Esophagus squamous epithelium (tissue), 5 donors: ENCODE results near the gene EGFLAM. TPM values are rescaled to one million over a fixed set of nuclear protein-coding genes. Genes with fewer than 3 reads are reported as not detected.

Source experiments
- DNase-seq: peaks from one replicate; lab custom pipeline; 2025; lab: John Stamatoyannopoulos, UW
- H3K27ac ChIP-seq, 4 donors: fragments of 200-600 bp; sonication (generic); one replicate each; pipeline ENCODE4 v1.5.1; 2016 to 2019; ENCODE audit warnings: mild to moderate bottlenecking in 1 of 4
- H3K27me3 ChIP-seq, 4 donors: fragments of 200-600 bp; sonication (generic); 1 replicate in 3 of 4; 2 replicates in 1 of 4; pipeline versions ENCODE4 v1.5.1 to v1.6.0; 2017 to 2021; ENCODE audit warnings: antibody characterized with exemption in 1 of 4
- H3K36me3 ChIP-seq, 3 donors: fragments of 200-600 bp; sonication (generic); one replicate each; pipeline ENCODE4 v1.5.1; 2016 to 2019
- H3K4me1 ChIP-seq, 3 donors: fragments of 200-600 bp; sonication (generic); one replicate each; pipeline ENCODE4 v1.5.1; 2017 to 2019
- H3K4me3 ChIP-seq, 4 donors: fragments of 200-600 bp; sonication (generic); 1 replicate in 3 of 4; 2 replicates in 1 of 4; pipeline ENCODE4 v1.5.1; 2016 to 2019; ENCODE audit warnings: mild to moderate bottlenecking in 2 of 4, moderate library complexity in 1 of 4
- H3K9me3 ChIP-seq, 3 donors: fragments of 200-600 bp; sonication (generic); one replicate each; pipeline ENCODE4 v1.5.1; 2016 to 2019
- POLR2A ChIP-seq, 4 donors: fragments of 450-650 bp; IDR thresholded peaks; one replicate each; pipeline ENCODE4 v1.6.1; 2017; ENCODE audit warnings: antibody characterized with exemption in 4 of 4, mild to moderate bottlenecking in 4 of 4, moderate library complexity in 3 of 4
- WGBS, 2 donors: methylation state at CpG; one replicate each; pipeline ENCODE4 v1.1.5; 2018; 5-methylcytosine and 5-hydroxymethylcytosine counted together
- intact Hi-C: fragments of 100-400 bp; cut with DNase I; formaldehyde crosslinking; loops from one replicate; pipeline ENCODE4 v1.15.0; 2022
- total RNA-seq, 4 donors: library from RNA; depleted of rRNA; stranded (reverse); fragments of >200 nt; gene quantifications; one replicate each; pipeline ENCODE4 v1.1.0, GENCODE V29; 2016
- TF ChIP-seq, protein P1 (sequence below), 6 experiments: fragments of 450-650 bp in 4 of 6; fragments of 200-600 bp in 2 of 6; sonication (generic) in 2 of 6; IDR thresholded peaks; one replicate each; pipeline ENCODE4 v1.5.1; 2016 to 2019; ENCODE audit warnings: antibody characterized with exemption in 6 of 6, mild to moderate bottlenecking in 4 of 6, moderate library complexity in 4 of 6
- donor health status: DM: yes; HTN: yes; CAD: no.

Gene EGFLAM
- total RNA-seq, 4 donors from 2014 or later = 0.38 to 3.3 (median 1.7) TPM

DNA sequence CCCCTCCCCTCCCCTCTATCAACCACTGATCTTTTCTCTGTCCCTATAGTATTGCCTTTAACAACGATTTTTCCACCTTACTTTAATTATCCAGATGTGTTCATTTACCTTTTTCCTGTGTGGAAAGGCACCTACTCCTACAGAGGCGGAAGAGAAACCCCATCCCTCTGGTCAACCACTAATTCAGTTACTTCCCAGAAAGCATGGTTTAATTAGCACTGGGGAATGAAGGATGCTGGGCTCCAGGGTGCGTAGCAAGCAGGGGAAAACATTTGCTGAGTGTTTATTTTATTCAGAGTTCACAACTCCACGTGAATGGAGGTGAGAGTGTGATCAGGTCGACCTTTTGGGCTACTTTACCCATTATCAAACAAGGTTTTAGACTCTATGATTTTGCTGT is 16.7 kb upstream of the EGFLAM start:
- DNase-seq = no peak
- Histone ChIP-seq H3K36me3 (no peaks in the 10 kb centered on the region), H3K27ac (no peak overlapping the region), H3K4me3 (no peak overlapping the region), H3K27me3 (peaks cover 0 to 6% (median 0%) of the 10 kb centered on the region in 4 donors), H3K9me3 (no peaks in the 10 kb centered on the region), H3K4me1 (no peaks in the 10 kb centered on the region)
- no peak for TF ChIP-seq POLR2A (IDR thresholded peaks at IDR 0.05)
- TF ChIP-seq, protein P1, sequence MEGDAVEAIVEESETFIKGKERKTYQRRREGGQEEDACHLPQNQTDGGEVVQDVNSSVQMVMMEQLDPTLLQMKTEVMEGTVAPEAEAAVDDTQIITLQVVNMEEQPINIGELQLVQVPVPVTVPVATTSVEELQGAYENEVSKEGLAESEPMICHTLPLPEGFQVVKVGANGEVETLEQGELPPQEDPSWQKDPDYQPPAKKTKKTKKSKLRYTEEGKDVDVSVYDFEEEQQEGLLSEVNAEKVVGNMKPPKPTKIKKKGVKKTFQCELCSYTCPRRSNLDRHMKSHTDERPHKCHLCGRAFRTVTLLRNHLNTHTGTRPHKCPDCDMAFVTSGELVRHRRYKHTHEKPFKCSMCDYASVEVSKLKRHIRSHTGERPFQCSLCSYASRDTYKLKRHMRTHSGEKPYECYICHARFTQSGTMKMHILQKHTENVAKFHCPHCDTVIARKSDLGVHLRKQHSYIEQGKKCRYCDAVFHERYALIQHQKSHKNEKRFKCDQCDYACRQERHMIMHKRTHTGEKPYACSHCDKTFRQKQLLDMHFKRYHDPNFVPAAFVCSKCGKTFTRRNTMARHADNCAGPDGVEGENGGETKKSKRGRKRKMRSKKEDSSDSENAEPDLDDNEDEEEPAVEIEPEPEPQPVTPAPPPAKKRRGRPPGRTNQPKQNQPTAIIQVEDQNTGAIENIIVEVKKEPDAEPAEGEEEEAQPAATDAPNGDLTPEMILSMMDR (IDR thresholded peaks at IDR 0.05) = no peak
- intact Hi-C loops = no loop called here
- 31 to 65% methylated on average over 4 to 5 of the region's 5 CpGs for WGBS, 2 donors

GRCh38 chr5:38245307-38245706 is 13.1 kb upstream of the EGFLAM start:
- no peaks in the 10 kb centered on the region for H3K9me3 ChIP-seq
- peaks cover 0 to 6% (median 0%) of the 10 kb centered on the region in 4 donors for H3K27me3 ChIP-seq
- 85 to 86% methylated on average over 6 of the region's 6 CpGs for WGBS, 2 donors
- intact Hi-C loops = no loop called here
- no peaks in the 10 kb centered on the region for H3K4me1 ChIP-seq
- DNase-seq = no peak
- H3K36me3 ChIP-seq = no peaks in the 10 kb centered on the region
- TF ChIP-seq POLR2A (IDR thresholded peaks at IDR 0.05) = no peak
- H3K27ac ChIP-seq = no peak overlapping the region
- no peak overlapping the region for H3K4me3 ChIP-seq

DNA sequence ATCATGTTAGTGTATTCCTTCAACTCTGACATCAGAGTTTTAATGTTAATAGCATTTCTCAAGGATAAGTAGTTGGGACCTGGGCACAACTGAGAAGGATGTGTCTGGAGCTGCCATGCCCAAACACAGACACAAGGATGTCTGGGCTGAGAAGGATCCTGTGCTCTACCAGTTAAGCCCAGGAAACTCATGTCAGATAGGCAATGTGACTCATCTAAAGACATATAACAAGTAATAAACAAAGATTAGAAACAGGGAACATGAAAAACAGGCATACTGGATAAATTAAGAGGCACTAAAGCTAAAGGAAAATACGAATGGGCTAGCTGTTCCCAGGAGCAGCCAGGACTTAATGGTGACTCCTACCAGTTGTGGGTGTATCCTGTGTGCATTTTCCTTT is 9.1 kb upstream of the EGFLAM start:
- Histone ChIP-seq H3K4me1 (no peaks in the 10 kb centered on the region), H3K9me3 (no peaks in the 10 kb centered on the region), H3K4me3 (no peak overlapping the region), H3K27ac (no peak overlapping the region), H3K27me3 (peaks cover 0 to 6% (median 0%) of the 10 kb centered on the region in 4 donors), H3K36me3 (no peaks in the 10 kb centered on the region)
- TF ChIP-seq, protein P1 (IDR thresholded peaks at IDR 0.05) = no peak
- TF ChIP-seq POLR2A (IDR thresholded peaks at IDR 0.05) = no peak
- no peak for DNase-seq
- WGBS, 2 donors = 8 to 59% methylated on average over 1 of the region's 1 CpG
- intact Hi-C loops = no loop called here

DNA sequence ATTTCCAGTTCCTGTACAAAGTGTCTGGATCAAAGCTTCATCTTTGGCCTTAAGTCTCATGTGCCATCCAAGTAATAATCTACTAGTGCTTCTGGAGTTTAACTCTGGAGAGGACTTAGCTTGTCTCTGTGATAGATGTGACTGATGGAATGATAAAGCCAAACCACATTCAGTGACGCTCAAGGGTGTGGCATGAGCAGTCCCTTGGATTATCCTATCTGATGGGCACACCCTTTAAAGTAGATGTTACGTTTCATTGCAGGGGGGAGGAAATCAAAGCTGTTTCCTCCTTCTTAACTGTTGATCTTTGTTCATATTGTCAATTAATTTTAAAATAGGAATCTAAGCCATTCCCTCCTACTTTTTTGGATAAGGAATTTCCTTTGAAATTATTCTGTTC is 8.5 kb upstream of the EGFLAM start:
- H3K36me3 ChIP-seq = no peaks in the 10 kb centered on the region
- no peaks in the 10 kb centered on the region for H3K4me1 ChIP-seq
- no peak for TF ChIP-seq POLR2A (IDR thresholded peaks at IDR 0.05)
- TF ChIP-seq, protein P1 (IDR thresholded peaks at IDR 0.05) = no peak
- intact Hi-C loops = no loop called here
- DNase-seq = no peak
- no peak overlapping the region for H3K27ac ChIP-seq
- H3K4me3 ChIP-seq = no peak overlapping the region
- no peaks in the 10 kb centered on the region for H3K9me3 ChIP-seq
- WGBS, 2 donors = 64 to 68% methylated on average over 2 of the region's 2 CpGs
- peaks cover 0 to 6% (median 0%) of the 10 kb centered on the region in 4 donors for H3K27me3 ChIP-seq

- DNase-seq = no peak
- Histone ChIP-seq H3K27me3 (peaks cover 0 to 12% (median 0%) of the 10 kb centered on the region in 4 donors), H3K9me3 (no peaks in the 10 kb centered on the region), H3K27ac (no peak overlapping the region), H3K4me1 (no peaks in the 10 kb centered on the region), H3K4me3 (no peak overlapping the region), H3K36me3 (no peaks in the 10 kb centered on the region)
- intact Hi-C loops = no loop called here
- WGBS, 2 donors = 71 to 72% methylated on average over 8 of the region's 8 CpGs
- no peak for TF ChIP-seq POLR2A (IDR thresholded peaks at IDR 0.05)
- TF ChIP-seq, protein P1 (IDR thresholded peaks at IDR 0.05) = no peak
Measured at GRCh38 chr5:38250763-38251448, 7.5 kb upstream of the EGFLAM start.
